Osteocyte (in vitro differentiated cells): Measurements from ENCODE around the gene CDS1. TPM values are rescaled to one million over a fixed set of nuclear protein-coding genes. Genes with fewer than 3 reads are reported as not detected.

Experiments used
- DNase-seq: peaks from one replicate; pipeline ENCODE4 v3.0.0; 2021; ENCODE audit warnings: mixed read lengths; ENCODE audit not compliant: unreplicated experiment; ENCODE audit errors: extremely low spot score
- H3K27ac Mint-ChIP-seq: one replicate; pipeline ENCODE4 v1.8.0; 2021; ENCODE audit warnings: mild to moderate bottlenecking, mixed read lengths; ENCODE audit not compliant: unreplicated experiment
- H3K27me3 Mint-ChIP-seq: one replicate; pipeline ENCODE4 v1.8.0; 2021; ENCODE audit warnings: mixed read lengths; ENCODE audit not compliant: unreplicated experiment
- H3K36me3 Mint-ChIP-seq: one replicate; pipeline ENCODE4 v1.8.0; 2021; ENCODE audit warnings: mixed read lengths; ENCODE audit not compliant: unreplicated experiment
- H3K4me1 Mint-ChIP-seq: one replicate; pipeline ENCODE4 v1.8.0; 2021; ENCODE audit warnings: mixed read lengths; ENCODE audit not compliant: unreplicated experiment
- H3K4me3 Mint-ChIP-seq: one replicate; pipeline ENCODE4 v1.8.0; 2021; ENCODE audit warnings: mild to moderate bottlenecking, moderate library complexity, mixed read lengths; ENCODE audit not compliant: unreplicated experiment
- H3K9me3 Mint-ChIP-seq: one replicate; pipeline ENCODE4 v1.8.0; 2021; ENCODE audit warnings: mixed read lengths; ENCODE audit not compliant: unreplicated experiment
- total RNA-seq: library from RNA; stranded (reverse); gene quantifications from 2 replicates; pipeline ENCODE4 v1.2.1, GENCODE V29; 2021
- TF ChIP-seq, protein P1 (sequence below): fragments of 200-600 bp; sonication (generic); IDR thresholded peaks from 2 replicates; pipeline ENCODE4 v1.5.0; 2021; ENCODE audit warnings: antibody characterized with exemption, mild to moderate bottlenecking, moderate library complexity

The CDS1 gene
- total RNA-seq, 1 donor from 2014 or later, result not detected

DNA sequence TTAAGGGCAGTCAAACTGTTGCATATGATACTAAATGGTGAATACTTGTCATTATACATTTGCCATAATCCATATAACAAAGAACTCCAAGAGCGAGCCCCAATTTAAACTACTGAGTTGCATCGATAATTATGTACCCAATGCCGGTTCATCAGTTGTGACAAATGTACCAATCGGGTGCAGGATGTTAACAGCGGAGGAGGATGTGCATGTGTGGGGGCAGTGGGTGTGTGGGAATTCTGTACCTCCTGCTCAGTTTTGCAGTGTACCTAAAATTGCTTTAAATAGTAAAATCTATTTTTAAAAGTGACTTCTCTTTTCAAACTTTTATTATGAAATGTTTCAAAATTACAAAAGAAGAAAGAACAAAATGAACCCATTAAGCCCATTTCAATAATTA lies 20.8 kb upstream of the CDS1 start:
- Mint-ChIP-seq H3K27me3 (peaks cover 27% of the 10 kb centered on the region), H3K27ac (no peak overlapping the region), H3K4me1 (no peaks in the 10 kb centered on the region), H3K9me3 (no peaks in the 10 kb centered on the region), H3K4me3 (no peak overlapping the region), H3K36me3 (no peaks in the 10 kb centered on the region)
- no peak for DNase-seq
- TF ChIP-seq, protein P1, sequence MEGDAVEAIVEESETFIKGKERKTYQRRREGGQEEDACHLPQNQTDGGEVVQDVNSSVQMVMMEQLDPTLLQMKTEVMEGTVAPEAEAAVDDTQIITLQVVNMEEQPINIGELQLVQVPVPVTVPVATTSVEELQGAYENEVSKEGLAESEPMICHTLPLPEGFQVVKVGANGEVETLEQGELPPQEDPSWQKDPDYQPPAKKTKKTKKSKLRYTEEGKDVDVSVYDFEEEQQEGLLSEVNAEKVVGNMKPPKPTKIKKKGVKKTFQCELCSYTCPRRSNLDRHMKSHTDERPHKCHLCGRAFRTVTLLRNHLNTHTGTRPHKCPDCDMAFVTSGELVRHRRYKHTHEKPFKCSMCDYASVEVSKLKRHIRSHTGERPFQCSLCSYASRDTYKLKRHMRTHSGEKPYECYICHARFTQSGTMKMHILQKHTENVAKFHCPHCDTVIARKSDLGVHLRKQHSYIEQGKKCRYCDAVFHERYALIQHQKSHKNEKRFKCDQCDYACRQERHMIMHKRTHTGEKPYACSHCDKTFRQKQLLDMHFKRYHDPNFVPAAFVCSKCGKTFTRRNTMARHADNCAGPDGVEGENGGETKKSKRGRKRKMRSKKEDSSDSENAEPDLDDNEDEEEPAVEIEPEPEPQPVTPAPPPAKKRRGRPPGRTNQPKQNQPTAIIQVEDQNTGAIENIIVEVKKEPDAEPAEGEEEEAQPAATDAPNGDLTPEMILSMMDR, result no peak

DNA sequence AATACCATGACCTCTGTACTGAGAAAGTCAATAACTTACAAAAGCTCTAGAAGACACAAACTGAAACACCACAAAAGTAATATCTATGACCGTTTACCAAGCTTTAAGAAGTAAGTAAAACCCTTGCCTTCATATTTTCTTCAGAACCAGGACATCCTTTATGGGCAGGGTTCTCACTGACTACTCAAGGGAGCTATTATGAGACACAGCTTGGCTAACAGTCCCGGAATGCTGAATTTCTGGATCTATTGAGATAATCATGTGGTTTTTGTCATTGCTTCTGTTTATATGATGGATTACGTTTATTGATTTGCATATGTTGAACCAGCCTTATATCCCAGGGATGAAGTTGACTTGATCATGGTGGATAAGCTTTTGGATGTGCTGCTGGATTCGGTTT lies 19.9 kb upstream of the CDS1 start:
- TF ChIP-seq, protein P1, result no peak
- Mint-ChIP-seq H3K36me3 (no peaks in the 10 kb centered on the region), H3K27ac (no peak overlapping the region), H3K9me3 (no peaks in the 10 kb centered on the region), H3K4me3 (no peak overlapping the region), H3K27me3 (peaks cover 32% of the 10 kb centered on the region), H3K4me1 (no peaks in the 10 kb centered on the region)
- no peak for DNase-seq

DNA sequence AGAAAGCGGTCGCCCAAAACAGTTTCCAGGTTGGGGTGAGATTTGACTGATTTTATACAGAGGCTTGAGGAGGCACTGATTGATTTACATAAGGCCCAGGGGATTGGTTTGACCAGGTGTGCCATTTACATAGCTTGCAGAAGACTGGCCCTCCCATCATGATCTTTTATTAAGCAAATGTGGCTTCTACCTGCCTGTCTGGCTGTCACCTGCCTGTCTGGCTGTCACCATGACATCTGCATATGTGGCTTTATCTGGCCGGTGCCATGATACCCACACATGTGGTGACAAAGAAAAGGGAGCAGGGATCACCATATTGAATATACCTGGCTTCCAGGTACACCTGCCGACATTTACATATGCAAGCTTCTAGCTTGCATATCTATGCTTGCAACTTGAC lies 17.0 kb upstream of the CDS1 start:
- Mint-ChIP-seq H3K4me1 (no peaks in the 10 kb centered on the region), H3K27me3 (peaks cover 37% of the 10 kb centered on the region), H3K4me3 (no peak overlapping the region), H3K9me3 (no peaks in the 10 kb centered on the region), H3K27ac (no peak overlapping the region), H3K36me3 (no peaks in the 10 kb centered on the region)
- TF ChIP-seq, protein P1, result no peak
- no peak for DNase-seq

DNA sequence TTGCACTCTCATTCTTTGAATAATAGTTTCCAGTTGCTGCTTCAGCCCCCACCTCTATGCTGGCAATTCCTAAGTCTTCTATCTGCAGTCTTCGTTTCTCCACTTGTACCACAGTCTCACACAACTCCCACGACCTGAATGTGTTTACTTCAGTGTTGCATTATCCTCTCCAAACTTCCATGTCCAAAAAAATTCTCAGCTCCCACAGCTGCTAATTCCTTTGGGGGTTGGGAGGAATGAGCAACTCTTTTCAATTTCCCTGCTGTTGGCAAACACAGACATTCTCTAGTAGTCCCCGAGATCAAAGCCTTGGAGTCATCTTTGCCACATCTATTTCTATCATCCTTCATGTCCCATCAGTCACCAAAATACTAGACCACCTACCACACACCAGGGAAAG lies 14.4 kb upstream of the CDS1 start:
- TF ChIP-seq, protein P1, result no peak
- H3K27ac Mint-ChIP-seq, result no peak overlapping the region
- H3K9me3 Mint-ChIP-seq, result no peaks in the 10 kb centered on the region
- H3K4me3 Mint-ChIP-seq, result no peak overlapping the region
- H3K36me3 Mint-ChIP-seq, result no peaks in the 10 kb centered on the region
- no peaks in the 10 kb centered on the region for H3K4me1 Mint-ChIP-seq
- no peak for DNase-seq
- peaks cover 45% of the 10 kb centered on the region for H3K27me3 Mint-ChIP-seq

DNA sequence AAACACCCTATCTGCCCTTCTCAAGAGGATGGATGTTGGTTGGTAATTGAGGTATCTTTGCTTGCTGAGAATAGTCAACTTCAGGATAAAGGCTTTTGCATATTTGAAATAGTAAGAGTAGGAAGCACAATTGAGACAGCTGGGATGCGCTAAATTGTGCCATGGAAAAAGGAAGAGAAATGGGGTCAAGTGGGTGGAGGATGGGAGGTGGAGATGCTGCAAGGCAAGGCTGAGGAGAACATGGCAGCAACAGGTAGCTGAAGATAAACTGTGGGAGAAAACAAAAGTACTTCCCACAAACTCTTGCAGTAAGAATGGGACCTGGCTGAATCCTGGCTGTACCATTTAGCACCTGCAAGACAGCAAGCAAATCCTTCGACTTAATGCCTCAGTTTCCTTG lies 13.9 kb upstream of the CDS1 start:
- no peaks in the 10 kb centered on the region for H3K4me1 Mint-ChIP-seq
- no peaks in the 10 kb centered on the region for H3K36me3 Mint-ChIP-seq
- DNase-seq, result no peak
- H3K9me3 Mint-ChIP-seq, result no peaks in the 10 kb centered on the region
- H3K27me3 Mint-ChIP-seq, result peaks cover 50% of the 10 kb centered on the region
- TF ChIP-seq, protein P1, result no peak
- no peak overlapping the region for H3K4me3 Mint-ChIP-seq
- no peak overlapping the region for H3K27ac Mint-ChIP-seq
